ENCODE measurements around the gene CARD18. TPM values are rescaled to one million over a fixed set of nuclear protein-coding genes. Genes with fewer than 3 reads are reported as not detected.

The CARD18 gene
- not detected for total RNA-seq

DNA sequence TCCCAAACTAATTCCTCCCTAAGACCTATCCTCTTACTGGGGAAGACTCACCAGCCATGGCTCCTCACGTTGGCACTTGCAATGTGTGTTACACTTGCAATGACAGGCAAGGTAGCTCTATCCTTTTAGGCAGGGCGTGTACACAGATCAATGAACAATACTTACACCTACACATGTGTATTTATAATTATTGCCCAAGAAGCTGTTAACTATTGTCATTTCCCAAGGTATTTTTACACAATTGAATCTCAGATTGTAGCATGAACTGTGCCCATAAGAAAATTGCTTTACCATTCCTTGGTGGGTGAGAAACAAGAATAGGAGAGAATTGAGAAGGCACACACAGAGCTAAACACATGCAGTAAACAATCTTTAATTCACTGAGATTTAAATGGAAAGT, at the start of gene CARD18:
Gene CARD18, minus strand, starts transcription at position 101 of the 400 bp plus-strand sequence. Its CDS starts 43 bp downstream, at position 58.
- no peak for DNase-seq (ENCODE audit: low spot score in 2 of 2)
- no peak within 1 kb of the TSS for H3K27ac ChIP-seq
- TF ChIP-seq POLR2AphosphoS5 (IDR thresholded peaks at IDR 0.05) (no peak), POLR2A (IDR thresholded peaks at IDR 0.05) (no peak)
- TF ChIP-seq, protein P1, sequence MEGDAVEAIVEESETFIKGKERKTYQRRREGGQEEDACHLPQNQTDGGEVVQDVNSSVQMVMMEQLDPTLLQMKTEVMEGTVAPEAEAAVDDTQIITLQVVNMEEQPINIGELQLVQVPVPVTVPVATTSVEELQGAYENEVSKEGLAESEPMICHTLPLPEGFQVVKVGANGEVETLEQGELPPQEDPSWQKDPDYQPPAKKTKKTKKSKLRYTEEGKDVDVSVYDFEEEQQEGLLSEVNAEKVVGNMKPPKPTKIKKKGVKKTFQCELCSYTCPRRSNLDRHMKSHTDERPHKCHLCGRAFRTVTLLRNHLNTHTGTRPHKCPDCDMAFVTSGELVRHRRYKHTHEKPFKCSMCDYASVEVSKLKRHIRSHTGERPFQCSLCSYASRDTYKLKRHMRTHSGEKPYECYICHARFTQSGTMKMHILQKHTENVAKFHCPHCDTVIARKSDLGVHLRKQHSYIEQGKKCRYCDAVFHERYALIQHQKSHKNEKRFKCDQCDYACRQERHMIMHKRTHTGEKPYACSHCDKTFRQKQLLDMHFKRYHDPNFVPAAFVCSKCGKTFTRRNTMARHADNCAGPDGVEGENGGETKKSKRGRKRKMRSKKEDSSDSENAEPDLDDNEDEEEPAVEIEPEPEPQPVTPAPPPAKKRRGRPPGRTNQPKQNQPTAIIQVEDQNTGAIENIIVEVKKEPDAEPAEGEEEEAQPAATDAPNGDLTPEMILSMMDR (IDR thresholded peaks at IDR 0.05) = no peak
- H3K36me3 ChIP-seq = no peaks in the 10 kb centered on the region
- intact Hi-C loops (cut with DNase I; ENCODE audit: low total_unique reads) = no loop called here
- no peak within 1 kb of the TSS for H3K4me3 ChIP-seq
- H3K9me3 ChIP-seq = peaks cover 0 to 4% of the 10 kb centered on the region in 2 donors
- H3K27me3 ChIP-seq = no peaks in the 10 kb centered on the region
- H3K4me1 ChIP-seq = no peaks in the 10 kb centered on the region

DNA sequence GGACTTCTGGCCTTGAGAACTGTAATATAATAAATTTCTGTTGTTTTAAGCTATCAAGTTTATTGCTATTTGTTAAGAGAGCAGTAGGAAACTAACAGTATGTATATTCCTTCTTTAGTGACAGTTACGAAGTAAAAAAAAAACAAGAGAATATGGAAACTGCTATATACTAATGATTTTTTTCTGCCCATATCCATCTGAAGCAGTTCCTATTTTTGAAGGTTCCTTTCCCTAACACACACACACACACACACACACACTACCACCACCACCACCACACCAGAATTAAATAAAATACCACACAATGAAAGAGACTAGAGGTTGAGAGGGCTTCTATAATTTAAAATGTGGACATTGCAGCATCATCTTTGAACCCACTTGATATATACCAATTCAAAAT, 44.4 kb upstream of the CARD18 start:
- no peak for DNase-seq (ENCODE audit: low spot score in 2 of 2)
- Histone ChIP-seq H3K9me3 (no peaks in the 10 kb centered on the region), H3K27ac (no peak overlapping the region), H3K27me3 (no peaks in the 10 kb centered on the region), H3K4me3 (no peak overlapping the region), H3K36me3 (no peaks in the 10 kb centered on the region), H3K4me1 (no peaks in the 10 kb centered on the region)
- intact Hi-C loops (cut with DNase I; ENCODE audit: low total_unique reads) = no loop called here
- TF ChIP-seq, protein P1 (IDR thresholded peaks at IDR 0.05) = no peak
- TF ChIP-seq POLR2A (IDR thresholded peaks at IDR 0.05) (no peak), POLR2AphosphoS5 (IDR thresholded peaks at IDR 0.05) (no peak)

- intact Hi-C loops (cut with DNase I; ENCODE audit: low total_unique reads) = no loop called here
- H3K36me3 ChIP-seq = no peaks in the 10 kb centered on the region
- TF ChIP-seq POLR2A (IDR thresholded peaks at IDR 0.05) (no peak), POLR2AphosphoS5 (IDR thresholded peaks at IDR 0.05) (no peak)
- TF ChIP-seq, protein P1 (IDR thresholded peaks at IDR 0.05) = no peak
- no peaks in the 10 kb centered on the region for H3K9me3 ChIP-seq
- H3K27ac ChIP-seq = no peak overlapping the region
- H3K27me3 ChIP-seq = no peaks in the 10 kb centered on the region
- DNase-seq (ENCODE audit: low spot score in 2 of 2) = no peak
- H3K4me1 ChIP-seq = no peaks in the 10 kb centered on the region
- H3K4me3 ChIP-seq = no peak overlapping the region
Measured at GRCh38 chr11:105183426-105183825, 43.9 kb upstream of the CARD18 start.

- no peaks in the 10 kb centered on the region for H3K36me3 ChIP-seq
- H3K4me1 ChIP-seq = no peaks in the 10 kb centered on the region
- intact Hi-C loops (cut with DNase I; ENCODE audit: low total_unique reads) = no loop called here
- no peak overlapping the region for H3K4me3 ChIP-seq
- peak overlapping the region in 1 of 2 donors; percentile 60 for H3K27ac ChIP-seq
- no peaks in the 10 kb centered on the region for H3K27me3 ChIP-seq
- no peaks in the 10 kb centered on the region for H3K9me3 ChIP-seq
- no peak for DNase-seq (ENCODE audit: low spot score in 2 of 2)
- TF ChIP-seq POLR2A (IDR thresholded peaks at IDR 0.05) (no peak), POLR2AphosphoS5 (IDR thresholded peaks at IDR 0.05) (no peak)
- TF ChIP-seq, protein P1 (IDR thresholded peaks at IDR 0.05) = no peak
Measured at GRCh38 chr11:105181521-105181920, 42.0 kb upstream of the CARD18 start.

DNA sequence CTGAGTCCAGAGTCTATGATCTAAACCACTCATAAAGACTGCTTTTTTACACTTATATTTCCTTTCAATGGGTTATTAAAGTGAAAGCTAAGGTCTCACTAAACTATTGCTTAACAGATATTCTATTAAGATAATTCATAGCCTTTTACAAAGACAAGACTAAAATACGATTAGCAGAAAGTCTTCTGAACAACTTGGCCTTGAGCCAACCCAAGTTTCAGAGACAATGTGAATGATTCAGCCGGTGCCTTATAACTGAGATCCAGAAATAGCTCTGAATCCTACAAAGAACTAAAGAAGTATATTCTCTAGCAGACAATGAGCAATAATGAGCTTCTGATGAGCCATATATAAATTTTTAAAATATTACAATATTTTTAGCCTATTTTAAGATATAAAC, 41.5 kb upstream of the CARD18 start:
- H3K9me3 ChIP-seq = no peaks in the 10 kb centered on the region
- no peaks in the 10 kb centered on the region for H3K27me3 ChIP-seq
- H3K4me1 ChIP-seq = no peaks in the 10 kb centered on the region
- TF ChIP-seq, protein P1 (IDR thresholded peaks at IDR 0.05) = no peak
- TF ChIP-seq POLR2A (IDR thresholded peaks at IDR 0.05) (no peak), POLR2AphosphoS5 (IDR thresholded peaks at IDR 0.05) (no peak)
- DNase-seq (ENCODE audit: low spot score in 2 of 2) = no peak
- H3K36me3 ChIP-seq = no peaks in the 10 kb centered on the region
- H3K27ac ChIP-seq = peak overlapping the region in 1 of 2 donors; percentile 60
- intact Hi-C loops (cut with DNase I; ENCODE audit: low total_unique reads) = no loop called here
- no peak overlapping the region for H3K4me3 ChIP-seq
